IPS-20b (cell line): ENCODE measurements around the gene TEX26.
A peak's percentile ranks its signal among the peaks of the same experiment; 100 is the strongest.
"Not testable (repeated sequence)": the region's sequence is repeated elsewhere in the genome, so short reads cannot be mapped to it uniquely, and the experiment has no call there.

Experiments
- H3K27ac ChIP-seq: one replicate; pipeline ENCODE4 v1.5.1; 2013; ENCODE audit warnings: low read length
- H3K27me3 ChIP-seq: 2 replicates; pipeline ENCODE4 v1.6.1; 2013; ENCODE audit warnings: mild to moderate bottlenecking, low read length, inconsistent platforms; ENCODE audit not compliant: insufficient read depth
- H3K36me3 ChIP-seq: 2 replicates; pipeline ENCODE4 v1.6.1; 2013; ENCODE audit warnings: low read depth, mild to moderate bottlenecking, inconsistent platforms, low read length, moderate library complexity; ENCODE audit not compliant: insufficient read depth
- H3K4me1 ChIP-seq: 2 replicates; pipeline ENCODE4 v1.6.1; 2013; ENCODE audit warnings: mild to moderate bottlenecking, control low read depth, inconsistent platforms, low read length, moderate library complexity; ENCODE audit not compliant: insufficient read depth
- H3K4me3 ChIP-seq: 2 replicates; pipeline ENCODE4 v1.5.1; 2013; ENCODE audit warnings: mild to moderate bottlenecking, low read length, inconsistent platforms
- H3K9ac ChIP-seq: 2 replicates; pipeline ENCODE4 v1.6.1; 2013; ENCODE audit warnings: low read depth, mild to moderate bottlenecking, inconsistent platforms, low read length, moderate library complexity
- H3K9me3 ChIP-seq: 2 replicates; pipeline ENCODE4 v1.6.1; 2013; ENCODE audit warnings: mild to moderate bottlenecking, low read depth, low read length, inconsistent platforms; ENCODE audit not compliant: insufficient read depth

Gene TEX26

GRCh38 chr13:30923418-30923817 is 9.0 kb upstream of the TEX26 start:
- no peaks in the 10 kb centered on the region for H3K4me1 ChIP-seq
- no peaks in the 10 kb centered on the region for H3K9me3 ChIP-seq
- H3K27ac ChIP-seq: no peak overlapping the region
- H3K9ac ChIP-seq: no peak overlapping the region
- no peaks in the 10 kb centered on the region for H3K36me3 ChIP-seq
- no peak overlapping the region for H3K4me3 ChIP-seq
- no peaks in the 10 kb centered on the region for H3K27me3 ChIP-seq

GRCh38 chr13:30924721-30925120 is 7.7 kb upstream of the TEX26 start:
- Histone ChIP-seq H3K9me3 (no peaks in the 10 kb centered on the region), H3K4me1 (no peaks in the 10 kb centered on the region), H3K36me3 (no peaks in the 10 kb centered on the region), H3K4me3 (no peak overlapping the region), H3K27me3 (no peaks in the 10 kb centered on the region), H3K27ac (no peak overlapping the region), H3K9ac (no peak overlapping the region)

GRCh38 chr13:30925429-30925828 is 7.0 kb upstream of the TEX26 start:
- Histone ChIP-seq H3K36me3 (no peaks in the 10 kb centered on the region), H3K4me1 (no peaks in the 10 kb centered on the region), H3K27ac (no peak overlapping the region), H3K9ac (no peak overlapping the region), H3K27me3 (no peaks in the 10 kb centered on the region), H3K4me3 (no peak overlapping the region), H3K9me3 (no peaks in the 10 kb centered on the region)

GRCh38 chr13:30926781-30927180 is 5.7 kb upstream of the TEX26 start:
- no peak overlapping the region for H3K9ac ChIP-seq
- peaks cover 8% of the 10 kb centered on the region for H3K27me3 ChIP-seq
- no peaks in the 10 kb centered on the region for H3K9me3 ChIP-seq
- no peaks in the 10 kb centered on the region for H3K36me3 ChIP-seq
- H3K4me1 ChIP-seq: no peaks in the 10 kb centered on the region
- H3K27ac ChIP-seq: no peak overlapping the region
- no peak overlapping the region for H3K4me3 ChIP-seq

- not testable (repeated sequence) for H3K36me3 ChIP-seq, H3K9ac ChIP-seq, H3K27ac ChIP-seq, H3K4me3 ChIP-seq, H3K9me3 ChIP-seq, H3K4me1 ChIP-seq
- peaks cover 12% of the 10 kb centered on the region for H3K27me3 ChIP-seq
Observed at GRCh38 chr13:30927188-30927587, 5.3 kb upstream of the TEX26 start.

GRCh38 chr13:30927595-30927994 is 4.9 kb upstream of the TEX26 start:
- no peaks in the 10 kb centered on the region for H3K36me3 ChIP-seq
- H3K9me3 ChIP-seq: no peaks in the 10 kb centered on the region

GRCh38 chr13:30928978-30929377 is 3.5 kb upstream of the TEX26 start:
- Histone ChIP-seq H3K36me3 (no peaks in the 10 kb centered on the region), H3K4me3 (no peak overlapping the region), H3K27me3 (peaks cover 30% of the 10 kb centered on the region), H3K27ac (no peak overlapping the region), H3K9ac (no peak overlapping the region), H3K9me3 (no peaks in the 10 kb centered on the region), H3K4me1 (peaks cover 7% of the 10 kb centered on the region; the same call in 1 of the 2 replicates)

More at GRCh38 chr13:30927595-30927994, 4.9 kb upstream of the TEX26 start:
- H3K4me1 ChIP-seq: no peaks in the 10 kb centered on the region; the same call in 1 of the 2 replicates
- peaks cover 16% of the 10 kb centered on the region for H3K27me3 ChIP-seq
- no peak overlapping the region for H3K27ac ChIP-seq
- no peak overlapping the region for H3K4me3 ChIP-seq
- no peak overlapping the region for H3K9ac ChIP-seq

GRCh38 chr13:30933354-30933670 is 856 bp downstream of the TEX26 start:
- peaks cover 7% of the 10 kb centered on the region; the same call in 1 of the 2 replicates for H3K4me1 ChIP-seq
- peaks cover 32% of the 10 kb centered on the region for H3K27me3 ChIP-seq
- no peak overlapping the region for H3K27ac ChIP-seq
- H3K9ac ChIP-seq: no peak overlapping the region
- H3K36me3 ChIP-seq: no peaks in the 10 kb centered on the region
- H3K4me3 ChIP-seq: peak overlapping the region; percentile 65; the same call in 1 of the 2 replicates
- no peaks in the 10 kb centered on the region for H3K9me3 ChIP-seq

GRCh38 chr13:30934381-30934780 is 1.9 kb downstream of the TEX26 start:
- Histone ChIP-seq H3K9me3 (no peaks in the 10 kb centered on the region), H3K27ac (no peak overlapping the region), H3K9ac (no peak overlapping the region), H3K27me3 (peaks cover 32% of the 10 kb centered on the region), H3K36me3 (no peaks in the 10 kb centered on the region), H3K4me1 (peaks cover 7% of the 10 kb centered on the region; the same call in 1 of the 2 replicates), H3K4me3 (no peak overlapping the region)

- Histone ChIP-seq H3K36me3 (no peaks in the 10 kb centered on the region), H3K27me3 (peaks cover 32% of the 10 kb centered on the region), H3K4me3 (no peak overlapping the region), H3K9me3 (no peaks in the 10 kb centered on the region), H3K9ac (no peak overlapping the region), H3K27ac (no peak overlapping the region), H3K4me1 (peaks cover 7% of the 10 kb centered on the region; the same call in 1 of the 2 replicates)
Observed at GRCh38 chr13:30934803-30935202, 2.3 kb downstream of the TEX26 start.

GRCh38 chr13:30936971-30937370 is 4.5 kb downstream of the TEX26 start:
- Histone ChIP-seq H3K4me3 (no peak overlapping the region), H3K9me3 (no peaks in the 10 kb centered on the region)

GRCh38 chr13:30943881-30944280 is 11.4 kb downstream of the TEX26 start:
- H3K9ac ChIP-seq: no peak overlapping the region
- H3K36me3 ChIP-seq: no peaks in the 10 kb centered on the region
- H3K27me3 ChIP-seq: no peaks in the 10 kb centered on the region
- H3K4me3 ChIP-seq: no peak overlapping the region
- H3K4me1 ChIP-seq: no peaks in the 10 kb centered on the region
- H3K27ac ChIP-seq: no peak overlapping the region
- H3K9me3 ChIP-seq: no peaks in the 10 kb centered on the region

More at GRCh38 chr13:30936971-30937370, 4.5 kb downstream of the TEX26 start:
- Histone ChIP-seq H3K27ac (no peak overlapping the region), H3K9ac (no peak overlapping the region), H3K4me1 (peaks cover 7% of the 10 kb centered on the region; the same call in 1 of the 2 replicates), H3K27me3 (peaks cover 23% of the 10 kb centered on the region), H3K36me3 (no peaks in the 10 kb centered on the region)
